ENCODE data around the gene PHACTR4.
A peak's percentile ranks its signal among the peaks of the same experiment; 100 is the strongest.

Gene PHACTR4

GRCh38 chr1:28499553-28499952 is 130.0 kb downstream of the PHACTR4 start:
- DNase-seq (ENCODE audit: low read depth, low spot score), result no peak
- ChIA-PET CTCF (interaction anchor here (1.3 kb wide), 1 partner anchor 250 kb away, joined by 3 read pairs; no protein-coding TSS in a partner anchor), POLR2A (no interaction called here)
- no peak for TF ChIP-seq CTCF (IDR thresholded peaks at IDR 0.05; ENCODE audit: insufficient read depth, low read length, missing control alignments)
- H3K4me3 ChIP-seq (ENCODE audit: low read depth, low read length), result no peak overlapping the region

GRCh38 chr1:28501925-28502324 is 132.4 kb downstream of the PHACTR4 start:
- ChIA-PET CTCF (no interaction called here), POLR2A (no interaction called here)
- no peak for DNase-seq (ENCODE audit: low read depth, low spot score)
- no peak overlapping the region for H3K4me3 ChIP-seq (ENCODE audit: low read depth, low read length)
- no peak for TF ChIP-seq CTCF (IDR thresholded peaks at IDR 0.05; ENCODE audit: insufficient read depth, low read length, missing control alignments)

GRCh38 chr1:28503117-28503516 is 133.6 kb downstream of the PHACTR4 start:
- TF ChIP-seq CTCF (IDR thresholded peaks at IDR 0.05; ENCODE audit: insufficient read depth, low read length, missing control alignments), result no peak
- no peak overlapping the region for H3K4me3 ChIP-seq (ENCODE audit: low read depth, low read length)
- DNase-seq (ENCODE audit: low read depth, low spot score), result no peak
- CTCF ChIA-PET, result no interaction called here
- POLR2A ChIA-PET, result no interaction called here

GRCh38 chr1:28505406-28506187 is 136.1 kb downstream of the PHACTR4 start, which contains the start of gene RCC1:
Gene RCC1 (plus strand): TSS chr1:28506043. CDS start chr1:28529867, 23,824 bp downstream.
- no peak for TF ChIP-seq CTCF (IDR thresholded peaks at IDR 0.05; ENCODE audit: insufficient read depth, low read length, missing control alignments)
- ChIA-PET CTCF (no interaction called here), POLR2A (interaction anchor here (0.5 to 2.2 kb wide), 26 partner anchors 11 to 732 kb away, joined by 3 to 10 read pairs (median 4); partner anchors contain the start of gene YTHDF2)
- peak; percentile 92 for DNase-seq (ENCODE audit: low read depth, low spot score)
- peak within 1 kb of the TSS; percentile 94 for H3K4me3 ChIP-seq (ENCODE audit: low read depth, low read length)

GRCh38 chr1:28506907-28507246 is 137.3 kb downstream of the PHACTR4 start:
- ChIA-PET POLR2A (interaction anchor here (0.7 to 4.1 kb wide), 12 partner anchors 8 to 308 kb away, joined by 3 to 26 read pairs (median 4); no protein-coding TSS in a partner anchor), CTCF (interaction anchor here (0.9 to 3.8 kb wide), 5 partner anchors 9 to 258 kb away, joined by 3 to 15 read pairs (median 3); no protein-coding TSS in a partner anchor)
- no peak for TF ChIP-seq CTCF (IDR thresholded peaks at IDR 0.05; ENCODE audit: insufficient read depth, low read length, missing control alignments)
- DNase-seq (ENCODE audit: low read depth, low spot score), result no peak
- H3K4me3 ChIP-seq (ENCODE audit: low read depth, low read length), result peak overlapping the region; percentile 94

GRCh38 chr1:28507247-28507645 is 137.7 kb downstream of the PHACTR4 start:
- ChIA-PET CTCF (interaction anchor here (0.8 to 3.8 kb wide), 6 partner anchors 9 to 258 kb away, joined by 3 to 15 read pairs (median 3); no protein-coding TSS in a partner anchor), POLR2A (interaction anchor here (0.7 to 4.1 kb wide), 11 partner anchors 8 to 308 kb away, joined by 3 to 26 read pairs (median 3); partner anchors contain the start of gene MED18)
- DNase-seq (ENCODE audit: low read depth, low spot score), result no peak
- peak overlapping the region; percentile 94 for H3K4me3 ChIP-seq (ENCODE audit: low read depth, low read length)
- no peak for TF ChIP-seq CTCF (IDR thresholded peaks at IDR 0.05; ENCODE audit: insufficient read depth, low read length, missing control alignments)
